Measurements from ENCODE around the gene CAPN9.
"Not testable (repeated sequence)": the region's sequence is repeated elsewhere in the genome, so short reads cannot be mapped to it uniquely, and the experiment has no call there.

Gene CAPN9

DNA sequence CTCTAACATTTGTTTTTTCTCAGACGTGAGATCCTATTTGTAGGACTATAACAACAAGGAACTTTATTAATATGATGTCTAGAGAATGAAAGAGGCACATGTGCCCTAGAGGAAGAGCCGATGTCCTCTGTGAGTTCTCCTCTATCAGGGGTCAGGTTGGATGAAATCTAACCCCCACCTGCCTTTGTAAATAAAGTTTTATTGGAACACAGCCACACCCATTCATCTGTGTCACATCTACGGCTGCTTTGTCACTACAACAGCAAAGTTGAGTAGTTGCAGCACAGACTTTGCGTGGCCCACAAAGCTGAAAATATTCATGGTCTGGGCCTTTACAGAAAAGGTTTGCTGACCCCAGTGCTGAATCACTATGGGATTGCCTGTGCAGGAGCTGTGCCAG is 571 bp upstream of the CAPN9 start:
- no peak for DNase-seq (ENCODE audit: low spot score)

DNA sequence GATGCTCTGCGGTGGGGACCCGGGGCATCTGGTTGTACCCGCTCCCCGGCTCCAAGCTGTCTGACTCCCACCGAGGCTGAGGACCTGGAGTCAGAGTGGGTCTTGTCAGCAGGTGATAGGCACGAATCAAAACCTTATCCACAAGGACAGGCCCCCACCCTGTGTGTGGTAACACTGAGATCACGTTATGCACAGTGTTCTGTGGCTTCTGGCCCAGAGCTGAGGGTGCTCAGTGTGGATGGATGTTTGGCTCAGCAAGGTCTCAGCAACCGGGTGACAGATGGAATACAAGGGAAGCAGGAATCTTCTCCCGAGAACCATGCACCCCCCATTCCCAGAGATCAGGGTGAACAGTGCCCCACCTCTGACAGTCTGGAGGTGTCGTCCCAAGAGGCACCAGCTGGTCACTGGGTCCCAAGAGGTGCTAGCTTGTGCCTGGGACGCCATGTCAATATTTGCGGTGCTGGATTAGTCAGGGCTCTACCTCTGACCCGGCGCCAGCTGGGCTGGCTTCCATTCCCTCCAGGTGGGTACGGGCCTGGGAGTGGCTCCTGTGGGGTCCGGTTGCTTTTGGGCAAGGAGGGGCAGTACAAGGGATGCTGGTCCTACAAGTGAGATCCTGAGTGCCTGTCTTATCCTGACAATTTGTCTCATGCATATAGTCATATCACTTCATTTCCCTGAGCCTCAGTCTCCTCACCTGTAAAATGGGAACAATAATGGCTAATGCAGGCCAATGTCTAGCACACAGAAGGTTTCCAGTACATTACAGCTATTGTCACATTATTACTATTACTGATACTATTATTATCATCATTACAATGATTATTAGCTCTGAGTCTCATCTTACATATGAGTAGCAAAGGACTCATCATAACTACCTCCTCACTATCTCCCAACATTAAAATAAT is 957 bp downstream of the CAPN9 start:
- no peak for DNase-seq (ENCODE audit: low spot score)

- DNase-seq (ENCODE audit: low spot score) = no peak
Observed at GRCh38 chr1:230749150-230749549, 2.0 kb downstream of the CAPN9 start.

- no peak for DNase-seq (ENCODE audit: low spot score)
Observed at GRCh38 chr1:230749635-230750034, 2.4 kb downstream of the CAPN9 start.

GRCh38 chr1:230750576-230750975 is 3.4 kb downstream of the CAPN9 start:
- no peak for DNase-seq (ENCODE audit: low spot score)

DNA sequence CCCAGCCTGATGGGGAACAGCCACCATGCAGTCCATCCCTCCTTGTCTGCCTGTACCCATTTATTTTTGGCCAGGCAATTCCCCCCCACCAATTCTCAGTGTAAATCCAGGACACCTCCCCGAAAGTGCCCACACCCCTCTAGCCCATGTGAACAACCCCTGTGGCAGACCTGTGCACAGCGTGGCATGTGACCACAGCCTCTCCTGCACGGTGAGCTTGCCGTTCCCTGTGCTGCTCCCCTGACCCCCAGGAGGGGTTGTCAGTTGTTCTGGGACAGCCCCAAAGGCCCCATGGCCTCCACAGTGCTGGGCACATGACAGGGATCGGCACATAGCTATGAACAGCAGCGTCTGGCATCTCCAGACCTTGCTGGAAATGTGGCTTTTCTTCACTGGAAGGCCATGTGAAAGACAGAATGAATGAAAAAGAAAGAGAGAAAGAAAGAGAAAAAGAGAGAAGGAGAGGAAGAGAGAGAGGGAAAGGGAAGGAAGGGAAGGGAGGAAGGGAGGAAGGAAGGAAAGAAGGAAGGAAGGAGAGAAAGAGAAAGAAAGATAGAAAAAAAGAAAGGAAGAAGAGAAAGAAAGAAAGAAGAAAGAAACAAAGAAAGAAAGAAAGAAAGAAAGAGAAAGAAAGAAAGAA is 3.9 kb downstream of the CAPN9 start:
- no peak for DNase-seq (ENCODE audit: low spot score)

- DNase-seq (ENCODE audit: low spot score) = peak; percentile 91
Observed at GRCh38 chr1:230752407-230752806, 5.2 kb downstream of the CAPN9 start.

DNA sequence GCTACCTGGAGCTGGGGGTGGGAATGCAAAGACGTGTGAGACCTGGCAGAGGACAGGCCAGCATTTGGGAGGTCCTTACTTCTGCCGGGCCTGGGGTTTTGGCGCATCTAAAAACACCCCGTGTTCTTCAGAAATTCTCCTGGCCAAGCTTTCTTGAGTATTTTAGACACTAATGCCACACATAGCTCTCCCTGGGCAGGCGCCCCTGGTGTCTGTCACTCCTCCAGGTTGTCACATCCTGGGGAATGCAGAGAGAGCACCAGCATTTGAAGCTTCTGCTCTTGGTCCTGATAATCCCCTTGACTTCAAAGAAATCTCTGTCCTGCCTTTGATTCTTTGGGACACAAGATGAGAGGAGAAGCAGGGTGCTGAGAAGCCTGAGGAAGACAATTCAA is 6.0 kb downstream of the CAPN9 start:
- peak; percentile 33 for DNase-seq (ENCODE audit: low spot score)

- peak; percentile 24 for DNase-seq (ENCODE audit: low spot score)
Observed at GRCh38 chr1:230753586-230754251, 6.5 kb downstream of the CAPN9 start.

DNA sequence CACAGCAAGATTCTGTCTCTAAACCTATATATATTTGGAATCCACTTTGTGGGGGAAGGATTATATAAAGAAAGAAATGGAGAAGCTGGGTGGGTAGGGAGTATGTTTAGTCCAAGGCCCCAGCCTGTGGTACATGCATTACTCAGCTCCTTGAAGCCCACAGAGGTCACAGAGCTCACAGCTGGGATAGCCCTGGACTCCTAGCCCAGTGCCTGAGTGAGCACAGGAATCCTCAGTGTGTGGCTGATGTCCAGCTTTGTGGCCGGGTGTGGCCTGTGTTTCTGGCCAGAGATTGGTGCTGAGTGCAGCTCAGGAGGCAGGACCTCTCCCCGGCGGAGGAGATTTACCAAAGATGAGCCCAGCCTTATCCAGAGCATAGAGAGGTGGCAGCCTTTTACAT is 7.6 kb downstream of the CAPN9 start:
- no peak for DNase-seq (ENCODE audit: low spot score)

DNA sequence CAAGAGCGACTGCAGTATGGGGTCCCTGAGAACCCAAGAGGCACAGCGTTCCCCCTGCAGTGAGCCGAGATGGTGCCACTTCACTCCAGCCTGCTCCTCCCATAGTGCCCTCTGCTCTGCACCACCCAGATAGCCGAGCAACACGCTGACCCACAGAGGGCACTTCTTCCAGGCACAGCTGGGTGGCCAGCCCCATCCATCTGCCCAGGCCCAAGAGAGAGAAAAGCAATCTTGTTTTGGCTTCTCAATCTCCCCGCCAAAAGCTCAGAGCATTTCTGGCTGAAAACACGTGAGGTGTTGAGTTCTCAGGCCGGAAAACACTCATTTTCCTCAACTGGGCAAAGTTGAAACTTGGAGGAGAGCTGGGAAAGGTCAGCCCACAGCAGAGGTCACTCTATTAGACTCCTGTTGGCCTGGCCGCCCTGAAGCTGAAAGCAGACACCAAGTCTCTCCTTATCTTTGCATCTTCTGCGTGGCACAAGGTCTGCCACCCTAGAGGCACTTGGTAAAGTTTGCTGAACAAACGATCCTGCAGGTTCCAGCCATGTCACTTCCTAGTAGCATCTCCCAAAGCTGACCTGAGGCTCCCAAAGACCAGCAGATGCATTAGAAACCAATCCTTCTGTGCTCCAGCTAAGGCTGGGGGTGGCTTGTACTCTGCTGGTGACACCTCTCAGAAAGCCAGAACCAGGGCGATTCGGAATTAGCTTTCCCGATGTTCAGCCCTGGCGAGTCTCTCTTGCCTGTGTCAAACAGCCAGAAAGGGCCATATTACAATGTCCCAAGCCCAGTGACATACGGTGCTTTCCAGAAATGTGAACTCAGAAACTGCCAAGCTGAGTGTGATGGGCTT is 10.9 kb downstream of the CAPN9 start:
- no peak for DNase-seq (ENCODE audit: low spot score)

DNA sequence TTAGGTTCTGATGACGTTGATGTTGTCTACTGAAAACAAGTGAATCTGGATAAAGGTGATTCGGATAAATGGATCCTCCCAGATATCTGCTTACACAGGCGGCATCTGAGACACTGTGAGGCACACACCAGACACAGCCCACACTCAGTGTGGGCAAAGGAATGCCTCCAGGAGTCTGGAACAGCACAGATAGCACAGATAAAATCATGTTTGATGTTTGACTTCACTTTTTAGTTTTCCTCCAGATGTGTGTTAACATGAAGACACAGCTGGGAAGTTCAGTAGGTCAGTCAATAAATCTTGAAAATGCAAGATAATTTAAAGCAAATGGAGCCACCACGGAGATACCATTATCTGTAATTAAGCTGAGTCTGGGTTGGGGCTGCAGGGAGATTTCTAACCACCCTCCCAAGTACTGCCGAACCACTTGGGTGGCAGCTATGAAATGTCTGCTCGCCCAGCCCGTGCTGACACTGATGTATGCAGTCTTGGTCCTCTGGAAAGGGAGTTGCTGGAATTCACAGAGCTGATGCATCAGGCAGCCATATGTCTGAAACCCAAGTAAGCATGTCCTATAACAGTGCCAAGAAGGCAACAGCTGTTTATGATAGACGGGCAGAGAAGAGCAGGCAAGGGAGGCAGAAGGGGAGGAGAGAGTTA is 11.7 kb downstream of the CAPN9 start:
- no peak for DNase-seq (ENCODE audit: low spot score)

GRCh38 chr1:230759369-230760065 is 12.3 kb downstream of the CAPN9 start:
- no peak for DNase-seq (ENCODE audit: low spot score)

- DNase-seq (ENCODE audit: low spot score) = no peak
Observed at GRCh38 chr1:230760360-230760827, 13.2 kb downstream of the CAPN9 start.

DNA sequence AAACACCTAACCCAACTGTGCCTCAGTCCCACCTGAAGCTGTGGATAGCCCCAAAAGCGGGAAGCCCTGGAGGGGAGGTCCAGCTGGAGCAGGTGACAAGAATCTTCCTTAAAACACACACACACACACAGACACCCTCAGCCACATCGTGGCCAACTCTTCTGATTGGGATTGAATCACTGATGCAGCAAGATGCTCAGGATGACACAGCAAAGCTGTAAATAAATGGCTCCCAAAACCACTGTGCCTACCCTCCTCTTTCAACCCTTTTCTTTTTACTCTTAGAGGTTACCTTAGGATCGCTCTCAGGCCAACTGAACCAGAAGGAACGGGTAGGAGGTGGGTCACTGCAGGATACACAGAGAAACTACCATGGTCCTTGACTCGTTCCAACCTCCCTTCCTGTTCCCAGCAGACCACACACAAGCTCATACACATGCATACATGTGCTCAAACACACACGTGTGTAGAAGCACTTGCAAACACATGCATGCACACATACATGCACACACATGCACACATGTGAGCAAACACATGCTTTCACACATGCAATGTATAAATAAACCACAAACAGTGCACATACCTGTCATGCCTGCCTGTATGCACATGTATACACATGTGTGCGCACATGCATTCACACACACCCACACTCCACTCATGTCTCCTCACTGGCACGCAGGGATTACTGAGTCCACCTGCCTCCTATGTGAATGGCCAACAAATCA is 14.4 kb downstream of the CAPN9 start:
- no peak for DNase-seq (ENCODE audit: low spot score)

DNA sequence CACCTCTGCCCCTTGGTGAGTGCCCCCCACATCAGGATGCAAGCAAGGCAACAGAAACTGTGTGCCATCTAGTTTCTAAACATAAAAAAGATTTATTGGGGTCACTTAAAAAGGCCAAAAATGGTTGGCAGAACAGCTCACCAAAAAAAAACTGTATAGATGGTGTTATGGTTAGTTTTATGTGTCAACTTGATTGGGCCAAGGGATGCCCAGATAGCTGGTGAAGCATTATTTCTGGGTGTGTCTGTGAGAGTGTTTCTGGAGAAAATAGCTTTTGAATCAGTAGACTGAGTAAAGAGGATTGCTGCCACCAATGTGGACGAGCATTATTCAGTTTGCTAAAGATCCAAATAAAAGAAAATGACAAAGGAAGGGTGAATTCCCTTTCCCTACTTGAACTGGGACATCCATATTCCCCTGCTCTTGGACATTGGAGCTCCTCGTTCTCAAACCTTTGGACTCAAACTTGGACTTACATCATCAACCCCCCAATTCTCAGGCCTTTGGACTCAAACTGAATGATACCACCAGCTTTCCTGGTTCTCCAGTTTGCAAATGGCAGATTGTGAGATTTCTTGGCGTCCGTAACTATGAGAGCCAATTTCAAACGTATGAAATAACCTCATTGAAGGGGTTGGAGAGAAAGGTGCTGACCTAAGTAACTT is 16.9 kb downstream of the CAPN9 start:
- DNase-seq (ENCODE audit: low spot score) = no peak

DNA sequence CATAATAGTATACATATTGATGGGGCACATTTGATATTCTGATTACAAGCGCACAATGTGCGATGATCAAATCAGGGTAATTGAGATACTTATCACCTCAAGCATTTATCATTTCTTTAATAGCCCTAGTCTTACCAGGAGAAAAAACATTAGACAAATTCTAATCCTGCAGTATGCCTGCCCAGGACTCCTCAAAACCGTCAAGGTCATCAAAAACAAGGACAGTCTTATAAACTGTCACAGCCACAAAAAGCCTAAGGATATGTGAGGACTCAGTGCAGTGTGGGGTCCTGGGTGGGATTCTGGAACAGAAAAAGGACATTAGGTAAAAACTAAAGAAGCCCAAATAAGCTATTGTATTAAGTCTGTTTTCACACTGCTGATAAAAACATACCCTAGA is 19.1 kb downstream of the CAPN9 start:
- no peak for DNase-seq (ENCODE audit: low spot score)

- DNase-seq (ENCODE audit: low spot score) = not testable (repeated sequence)
Observed at GRCh38 chr1:230767859-230768612, 20.8 kb downstream of the CAPN9 start.

Data from globus pallidus (tissue), 1 donor.